ENCODE data around the gene SH3PXD2A. TPM values are rescaled to one million over a fixed set of nuclear protein-coding genes. Genes with fewer than 3 reads are reported as not detected.

SH3PXD2A gene
- total and polyA plus RNA-seq, 9 of the 15 experiments (the other 6 are each of a cell fraction or from before 2014, with no cell fraction given) = 0.41 to 9.3 (median 2.5) TPM

DNA sequence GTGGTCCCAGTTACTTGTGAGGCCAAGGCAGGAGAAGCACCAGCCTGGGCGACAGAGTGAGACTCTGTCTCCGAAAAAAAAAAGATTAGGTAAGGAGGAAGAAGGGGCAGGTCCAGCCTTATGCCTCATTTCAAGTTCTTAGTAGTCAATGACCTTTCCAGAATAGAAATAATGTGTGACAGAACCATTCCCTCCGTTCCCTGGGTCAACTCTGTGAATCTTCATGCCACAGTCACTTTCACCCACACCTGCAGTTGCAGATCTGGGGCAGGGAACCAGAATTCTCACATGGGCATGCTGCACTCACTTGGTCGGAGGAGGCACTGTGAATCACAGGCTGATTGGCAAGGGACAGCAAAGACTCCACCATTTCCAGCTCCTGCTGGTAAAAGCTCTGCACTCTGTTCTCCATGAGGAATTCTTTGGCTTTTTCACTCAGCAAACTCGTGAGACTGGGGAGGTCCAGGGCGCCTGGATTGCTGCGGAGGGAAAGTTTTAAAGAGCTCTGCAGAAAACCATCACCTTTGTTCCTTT is 41.9 kb upstream of the SH3PXD2A start:
- Histone ChIP-seq H3K79me2 (ENCODE audit: control insufficient read depth, insufficient read depth, low read length) (no peaks in the 10 kb centered on the region), H3K27ac (ENCODE audit: extremely low read depth, low read depth, low read length) (no peak overlapping the region), H3K9me3 (replicated peaks; ENCODE audit: control insufficient read depth, insufficient read depth, low read depth, low read length) (no peaks in the 10 kb centered on the region), H3K9ac (ENCODE audit: insufficient read depth in 1 of 2, low read depth in 2 of 2, low read length in 2 of 2) (no peak overlapping the region; a peak in 1 of 4 replicates), H4K20me1 (replicated peaks; ENCODE audit: control insufficient read depth, insufficient read depth, low read length) (no peaks in the 10 kb centered on the region), H3K4me3 (no peak overlapping the region), H3K27me3 (ENCODE audit: control insufficient read depth in 2 of 2, insufficient read depth in 2 of 2, low read length in 2 of 2) (no peaks in the 10 kb centered on the region), H3K36me3 (ENCODE audit: control insufficient read depth, insufficient read depth, low read length) (peaks cover 19% of the 10 kb centered on the region; the same call in 2 of the 3 replicates), H3K4me1 (replicated peaks in 1 of 2; ENCODE audit: control insufficient read depth in 2 of 2, insufficient read depth in 2 of 2, low read length in 2 of 2) (no peaks in the 10 kb centered on the region; a peak in 1 of 5 replicates), H2AFZ (ENCODE audit: low read depth, low read length) (no peak overlapping the region), H3K4me2 (ENCODE audit: insufficient read depth, low read length) (no peak overlapping the region), H3K9me1 (ENCODE audit: control insufficient read depth, insufficient read depth, low read length) (no peaks in the 10 kb centered on the region)
- FAIRE-seq (no peak), DNase-seq (ENCODE audit: extremely low read depth in 1 of 4, low spot score in 3 of 4) (no peak), ATAC-seq (no peak)
- whole genome bisulfite sequencing (ENCODE audit: insufficient coverage, low coverage, missing lambda C conversion rate) = 73% methylated on average over 5 of the region's 7 CpGs
- ChIA-PET POLR2A (no interaction called here), CTCF (ENCODE audit: low intra/inter-chr PET ratio) (no interaction called here)
- BruUV-seq (replicated peaks) = no TSS peak
- TF ChIP-seq RBM39 (optimal IDR thresholded peaks at IDR 0.05; ENCODE audit: low read depth, low read length) (no peak), POLR3A (IDR thresholded peaks at IDR 0.05; ENCODE audit: borderline replicate concordance, extremely low read depth, insufficient read depth, insufficient read length) (no peak), BRF1 (IDR thresholded peaks at IDR 0.05; ENCODE audit: borderline replicate concordance, extremely low read depth, insufficient read length) (no peak), KDM2B (CRISPR knock-in tag; IDR thresholded peaks at IDR 0.05) (no peak), CHD1 (IDR thresholded peaks at IDR 0.05; ENCODE audit: low read length) (no peak), SMARCC2 (IDR thresholded peaks at IDR 0.05; ENCODE audit: low read depth) (no peak), SMARCA5 (IDR thresholded peaks at IDR 0.05) (no peak), SMC3 (conservative IDR thresholded peaks at IDR 0.05; ENCODE audit: insufficient read depth, low read depth, low read length) (no peak), RBM22 (IDR thresholded peaks at IDR 0.05; ENCODE audit: low read depth, low read length, poor library complexity, severe bottlenecking) (no peak), HEY1 (CRISPR knock-in tag; IDR thresholded peaks at IDR 0.05; ENCODE audit: borderline replicate concordance) (no peak), PYGO2 (tag; IDR thresholded peaks at IDR 0.05) (no peak), MBD2 (IDR thresholded peaks at IDR 0.05; ENCODE audit: borderline replicate concordance, low read depth) (no peak)
- TF ChIP-seq, protein P1, sequence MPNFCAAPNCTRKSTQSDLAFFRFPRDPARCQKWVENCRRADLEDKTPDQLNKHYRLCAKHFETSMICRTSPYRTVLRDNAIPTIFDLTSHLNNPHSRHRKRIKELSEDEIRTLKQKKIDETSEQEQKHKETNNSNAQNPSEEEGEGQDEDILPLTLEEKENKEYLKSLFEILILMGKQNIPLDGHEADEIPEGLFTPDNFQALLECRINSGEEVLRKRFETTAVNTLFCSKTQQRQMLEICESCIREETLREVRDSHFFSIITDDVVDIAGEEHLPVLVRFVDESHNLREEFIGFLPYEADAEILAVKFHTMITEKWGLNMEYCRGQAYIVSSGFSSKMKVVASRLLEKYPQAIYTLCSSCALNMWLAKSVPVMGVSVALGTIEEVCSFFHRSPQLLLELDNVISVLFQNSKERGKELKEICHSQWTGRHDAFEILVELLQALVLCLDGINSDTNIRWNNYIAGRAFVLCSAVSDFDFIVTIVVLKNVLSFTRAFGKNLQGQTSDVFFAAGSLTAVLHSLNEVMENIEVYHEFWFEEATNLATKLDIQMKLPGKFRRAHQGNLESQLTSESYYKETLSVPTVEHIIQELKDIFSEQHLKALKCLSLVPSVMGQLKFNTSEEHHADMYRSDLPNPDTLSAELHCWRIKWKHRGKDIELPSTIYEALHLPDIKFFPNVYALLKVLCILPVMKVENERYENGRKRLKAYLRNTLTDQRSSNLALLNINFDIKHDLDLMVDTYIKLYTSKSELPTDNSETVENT (CRISPR knock-in tag; IDR thresholded peaks at IDR 0.05) = no peak
- intact Hi-C loops (cut with micrococcal nuclease) (no loop called here), in situ Hi-C loops (cut with MboI) (loop anchor here (10.0 kb wide), 1 partner anchor 307 kb away; no protein-coding TSS in a partner anchor)

All from K562 (cell line).